BLaER1 treated with 17β-estradiol and CSF1 and Interleukin-3, amounts not matched to agents 10 nM and 100 nM (cell line): ENCODE data around the gene TRAK2.

ENCODE experiments used
- H3K27ac ChIP-seq, 11 experiments: shearing (Covaris generic); formaldehyde crosslinking; 2 replicates each; pipeline ENCODE4 v1.8.1; 2022
- H3K27me3 ChIP-seq, 11 experiments: shearing (Covaris generic); formaldehyde crosslinking; 2 replicates each; pipeline ENCODE4 v1.8.1; 2022
- H3K36me3 ChIP-seq, 11 experiments: shearing (Covaris generic); formaldehyde crosslinking; 2 replicates each; pipeline ENCODE4 v1.8.1; 2022
- H3K4me1 ChIP-seq, 10 experiments: shearing (Covaris generic); formaldehyde crosslinking; 2 replicates each; pipeline ENCODE4 v1.8.1; 2022
- H3K4me2 ChIP-seq, 11 experiments: shearing (Covaris generic); formaldehyde crosslinking; 2 replicates each; pipeline ENCODE4 v1.8.1; 2022
- H3K4me3 ChIP-seq, 10 experiments: shearing (Covaris generic); formaldehyde crosslinking; 2 replicates each; pipeline ENCODE4 v1.8.1; 2022
- H3K9ac ChIP-seq, 11 experiments: shearing (Covaris generic); formaldehyde crosslinking; 2 replicates each; pipeline ENCODE4 v1.8.1; 2022
- H3K9me3 ChIP-seq, 11 experiments: shearing (Covaris generic); formaldehyde crosslinking; replicated peaks in 1 of 11; 2 replicates each; pipeline ENCODE4 v1.8.1; 2022
- H4K20me1 ChIP-seq, 11 experiments: shearing (Covaris generic); formaldehyde crosslinking; 2 replicates each; pipeline ENCODE4 v1.8.1; 2022
- Cebpa-rat ChIP-seq, 11 experiments: shearing (Covaris generic); IDR thresholded peaks; 2 replicates each; pipeline ENCODE4 v1.8.1; 2022

TRAK2 gene

DNA sequence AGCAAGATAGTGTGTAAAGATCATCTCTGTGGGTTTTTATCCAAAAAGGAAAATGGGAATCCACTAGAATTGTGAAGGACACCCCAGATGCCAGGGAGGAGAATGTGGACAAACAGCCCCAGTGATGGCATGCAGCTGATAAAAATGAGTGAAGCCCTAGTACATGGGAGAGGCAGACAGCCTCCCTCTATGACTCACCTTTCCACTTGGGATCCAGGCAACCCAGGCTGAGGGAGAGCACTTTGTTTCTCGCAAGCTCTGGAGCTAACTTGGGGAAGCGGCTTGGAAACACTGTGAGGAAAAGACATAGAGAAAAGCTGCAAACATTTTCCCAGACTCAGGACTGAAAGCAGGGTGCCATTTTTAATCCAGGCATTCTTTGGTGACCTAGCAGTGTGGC, 88.9 kb downstream of the TRAK2 start:
- Histone ChIP-seq H3K9me3 (peaks cover 11 to 27% (median 22%) of the 10 kb centered on the region in 11 experiments), H3K27ac (no peak overlapping the region), H3K4me2 (no peak overlapping the region), H3K4me3 (no peak overlapping the region), H3K36me3 (peaks cover 12 to 59% (median 19%) of the 10 kb centered on the region in 11 experiments; a peak in 20 of 22 replicates), H4K20me1 (no peaks in the 10 kb centered on the region), H3K4me1 (peaks cover 0 to 8% (median 0%) of the 10 kb centered on the region in 10 experiments; a peak in 4 of 20 replicates), H3K27me3 (no peaks in the 10 kb centered on the region), H3K9ac (no peak overlapping the region)
- no peak for TF ChIP-seq Cebpa-rat (IDR thresholded peaks at IDR 0.05)

DNA sequence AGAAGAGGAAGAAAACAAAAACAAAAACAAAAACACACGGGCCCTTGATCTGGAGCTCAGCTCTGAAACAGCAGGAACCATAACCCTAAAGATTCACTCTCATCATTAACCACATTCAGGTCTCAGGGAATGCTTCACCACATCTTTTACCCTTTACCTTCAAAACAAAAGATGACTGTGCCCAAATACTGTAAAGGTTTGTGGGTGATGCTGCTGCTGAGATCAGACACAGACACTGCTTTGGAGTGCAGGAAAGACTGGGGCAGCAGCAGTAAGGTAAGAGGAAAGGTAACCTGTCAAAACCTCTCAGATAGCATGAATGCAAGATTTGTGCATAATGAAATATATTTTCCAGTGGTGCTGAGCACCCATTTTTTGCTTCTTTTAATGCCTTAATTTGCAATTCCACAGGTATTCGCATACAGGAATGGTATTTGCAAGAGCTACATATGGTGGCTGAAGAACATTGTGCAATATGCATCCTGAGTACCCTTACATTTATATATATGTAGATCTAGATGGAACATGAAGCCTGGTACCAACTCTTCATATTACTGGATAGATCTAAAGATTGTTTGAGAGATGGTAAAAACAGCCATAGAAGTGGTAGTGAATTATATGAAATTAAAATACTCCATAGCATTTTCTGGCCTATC, 90.1 kb downstream of the TRAK2 start:
- Histone ChIP-seq H3K4me2 (no peak overlapping the region), H3K27me3 (no peaks in the 10 kb centered on the region), H3K4me3 (no peak overlapping the region), H4K20me1 (no peaks in the 10 kb centered on the region), H3K9me3 (peaks cover 7 to 18% (median 15%) of the 10 kb centered on the region in 11 experiments; a peak in 19 of 22 replicates), H3K27ac (no peak overlapping the region), H3K4me1 (peaks cover 0 to 7% (median 0%) of the 10 kb centered on the region in 10 experiments; a peak in 4 of 20 replicates), H3K36me3 (peaks cover 12 to 56% (median 17%) of the 10 kb centered on the region in 11 experiments; a peak in 20 of 22 replicates), H3K9ac (no peak overlapping the region)
- no peak for TF ChIP-seq Cebpa-rat (IDR thresholded peaks at IDR 0.05)

DNA sequence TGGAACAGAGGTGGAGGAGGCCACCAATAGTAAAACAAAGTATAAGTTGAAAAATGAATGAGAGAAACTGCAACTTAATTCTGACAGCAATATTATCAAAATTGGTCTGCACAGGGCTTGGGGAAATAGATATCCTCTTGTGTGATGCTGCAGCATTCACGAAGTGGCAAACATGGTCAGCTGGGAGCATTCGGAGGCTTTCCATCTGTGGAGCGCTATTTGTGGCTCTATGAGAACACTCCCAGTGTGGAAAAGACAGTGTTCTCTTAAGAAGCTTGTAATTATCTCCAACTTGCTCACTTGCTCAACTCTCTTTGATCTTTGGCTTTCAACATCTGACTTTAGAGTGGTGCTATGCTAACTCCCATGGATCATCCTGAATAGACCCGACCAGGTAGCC, 91.0 kb downstream of the TRAK2 start:
- Histone ChIP-seq H3K36me3 (peaks cover 12 to 53% (median 17%) of the 10 kb centered on the region in 11 experiments; a peak in 20 of 22 replicates), H4K20me1 (no peaks in the 10 kb centered on the region), H3K27ac (no peak overlapping the region), H3K4me2 (no peak overlapping the region), H3K9me3 (peaks cover 7 to 18% (median 15%) of the 10 kb centered on the region in 11 experiments; a peak in 19 of 22 replicates), H3K4me1 (no peaks in the 10 kb centered on the region), H3K9ac (no peak overlapping the region), H3K4me3 (no peak overlapping the region), H3K27me3 (no peaks in the 10 kb centered on the region)
- TF ChIP-seq Cebpa-rat (IDR thresholded peaks at IDR 0.05), result no peak

DNA sequence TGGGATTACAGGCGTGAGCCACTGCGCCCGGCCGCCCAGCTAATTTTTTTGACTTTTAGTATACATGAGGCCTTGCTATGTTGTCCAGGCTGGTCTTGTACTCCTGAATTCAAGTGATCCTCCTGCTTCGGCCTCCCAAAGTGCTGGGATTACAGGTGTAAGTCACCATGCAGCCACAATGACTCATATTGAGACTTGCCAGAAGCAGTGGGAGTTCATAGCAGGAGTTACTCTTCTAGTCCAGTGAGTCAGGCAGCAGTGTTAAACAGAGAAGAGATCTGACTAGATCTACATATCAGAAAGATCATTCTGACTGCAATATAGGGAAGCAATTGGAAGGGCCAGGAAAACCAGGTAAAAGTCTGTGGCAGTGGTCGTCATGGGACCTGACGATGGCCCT, 92.6 kb downstream of the TRAK2 start:
- no peaks in the 10 kb centered on the region for H4K20me1 ChIP-seq
- H3K9me3 ChIP-seq, result peaks cover 7 to 23% (median 13%) of the 10 kb centered on the region in 11 experiments; a peak in 19 of 22 replicates
- H3K4me2 ChIP-seq, result no peak overlapping the region
- no peak overlapping the region for H3K9ac ChIP-seq
- H3K27me3 ChIP-seq, result no peaks in the 10 kb centered on the region
- H3K4me3 ChIP-seq, result no peak overlapping the region
- no peak overlapping the region for H3K27ac ChIP-seq
- no peaks in the 10 kb centered on the region for H3K4me1 ChIP-seq
- TF ChIP-seq Cebpa-rat (IDR thresholded peaks at IDR 0.05), result no peak
- H3K36me3 ChIP-seq, result peaks cover 12 to 45% (median 16%) of the 10 kb centered on the region in 11 experiments; a peak in 20 of 22 replicates

DNA sequence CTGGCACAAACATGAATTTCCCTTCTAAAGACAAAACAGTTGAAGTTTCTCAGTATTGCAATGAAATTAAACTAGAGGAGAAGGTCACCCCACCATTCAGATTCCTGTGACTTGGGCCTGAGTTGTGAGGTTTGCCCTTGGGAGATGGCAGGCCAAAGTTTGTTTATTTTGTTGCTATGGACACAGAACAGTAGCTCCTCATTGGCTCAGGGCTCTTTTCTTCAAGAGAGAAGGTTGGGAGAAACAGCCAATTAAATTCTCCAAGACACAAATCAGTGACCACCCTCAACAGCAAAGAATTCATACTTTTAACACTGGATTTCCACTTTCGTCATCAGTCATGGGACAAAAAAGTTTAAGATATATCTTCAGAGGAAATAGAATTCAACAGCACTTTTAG, 94.0 kb downstream of the TRAK2 start, which contains the start of gene FLACC1:
Gene FLACC1, minus strand, starts transcription at position 125 of the 400 bp plus-strand sequence. CDS start 5,941 bp downstream, outside the sequence.
- no peak within 1 kb of the TSS for H3K9ac ChIP-seq
- H3K4me1 ChIP-seq, result no peaks in the 10 kb centered on the region
- no peak within 1 kb of the TSS for H3K27ac ChIP-seq
- H3K9me3 ChIP-seq, result peaks cover 0 to 8% (median 0%) of the 10 kb centered on the region in 11 experiments; a peak in 3 of 22 replicates
- H4K20me1 ChIP-seq, result no peaks in the 10 kb centered on the region
- no peak within 1 kb of the TSS for H3K4me2 ChIP-seq
- H3K27me3 ChIP-seq, result no peaks in the 10 kb centered on the region
- no peak for TF ChIP-seq Cebpa-rat (IDR thresholded peaks at IDR 0.05)
- H3K36me3 ChIP-seq, result peaks cover 0 to 31% (median 2%) of the 10 kb centered on the region in 11 experiments; a peak in 12 of 22 replicates
- no peak within 1 kb of the TSS for H3K4me3 ChIP-seq

DNA sequence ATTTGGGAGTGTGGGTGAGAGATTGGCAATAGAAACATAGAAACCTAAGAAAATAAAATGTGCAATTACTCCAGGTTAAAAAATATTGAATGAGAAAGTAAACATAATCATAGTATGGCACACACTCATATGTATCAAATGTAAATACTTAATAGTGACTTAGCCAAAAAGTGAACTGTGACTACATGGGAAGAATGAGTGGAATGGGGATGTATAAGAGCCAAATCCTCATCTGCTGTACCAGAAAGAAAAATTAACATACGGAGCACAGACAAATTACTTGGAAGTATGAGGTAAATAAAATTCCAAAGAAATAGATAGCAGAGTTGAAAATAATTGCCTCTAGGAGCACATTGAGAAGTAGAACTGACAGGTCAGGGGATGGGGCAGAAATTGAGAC, 98.1 kb downstream of the TRAK2 start:
- H3K4me2 ChIP-seq, result no peak overlapping the region
- H3K9ac ChIP-seq, result no peak overlapping the region
- H3K4me3 ChIP-seq, result no peak overlapping the region
- no peak overlapping the region for H3K27ac ChIP-seq
- no peaks in the 10 kb centered on the region for H3K27me3 ChIP-seq
- no peak for TF ChIP-seq Cebpa-rat (IDR thresholded peaks at IDR 0.05)
- peaks cover 0 to 7% (median 0%) of the 10 kb centered on the region in 11 experiments; a peak in 1 of 22 replicates for H3K9me3 ChIP-seq
- H4K20me1 ChIP-seq, result no peaks in the 10 kb centered on the region
- H3K4me1 ChIP-seq, result no peaks in the 10 kb centered on the region
- H3K36me3 ChIP-seq, result peaks cover 0 to 15% (median 0%) of the 10 kb centered on the region in 11 experiments; a peak in 3 of 22 replicates

DNA sequence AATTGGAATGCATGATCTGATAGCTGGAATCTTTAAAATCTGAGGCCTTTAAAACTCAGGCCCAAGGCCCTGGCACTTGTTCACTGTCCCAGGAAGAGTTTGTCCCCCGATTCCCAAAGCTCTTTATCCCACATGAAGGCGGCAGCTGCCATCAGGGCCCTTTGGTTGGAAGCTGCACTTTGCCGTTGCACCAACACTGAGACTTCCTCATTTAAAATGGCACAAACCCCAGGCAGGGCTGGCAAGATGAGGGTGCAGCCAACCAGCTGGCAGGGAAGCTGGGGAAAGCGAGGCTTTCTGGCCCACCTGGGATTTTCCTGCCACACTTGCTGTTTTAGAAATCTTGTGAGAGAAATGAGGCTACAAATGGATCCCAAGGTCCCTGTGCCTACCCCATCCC, 100.4 kb downstream of the TRAK2 start:
- no peak overlapping the region for H3K4me3 ChIP-seq
- no peaks in the 10 kb centered on the region for H3K27me3 ChIP-seq
- peaks cover 0 to 5% (median 0%) of the 10 kb centered on the region in 10 experiments; a peak in 2 of 20 replicates for H3K4me1 ChIP-seq
- no peak overlapping the region for H3K27ac ChIP-seq
- H3K36me3 ChIP-seq, result peaks cover 0 to 15% (median 0%) of the 10 kb centered on the region in 11 experiments; a peak in 4 of 22 replicates
- peaks cover 0 to 7% (median 0%) of the 10 kb centered on the region in 11 experiments; a peak in 1 of 22 replicates for H3K9me3 ChIP-seq
- no peak overlapping the region for H3K4me2 ChIP-seq
- H3K9ac ChIP-seq, result no peak overlapping the region
- no peaks in the 10 kb centered on the region for H4K20me1 ChIP-seq
- no peak for TF ChIP-seq Cebpa-rat (IDR thresholded peaks at IDR 0.05)

DNA sequence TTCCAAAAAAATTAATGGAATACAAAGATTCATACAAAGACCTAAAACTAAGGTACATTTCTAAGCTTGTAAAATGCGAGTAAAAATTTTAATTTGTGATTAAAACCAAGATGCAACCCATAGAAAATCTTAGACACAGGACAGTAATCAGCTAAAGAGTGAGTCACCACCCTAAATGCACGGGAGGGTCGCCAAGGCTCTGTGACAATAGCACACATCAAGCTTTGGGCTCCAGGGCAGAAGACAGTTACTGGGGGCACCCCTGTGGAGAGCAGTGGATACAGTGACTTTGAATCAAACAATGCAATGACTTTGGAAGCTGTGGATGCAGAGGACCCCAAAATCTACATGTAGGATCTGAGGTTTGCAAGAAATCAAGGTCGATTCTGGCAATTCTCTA, 101.7 kb downstream of the TRAK2 start:
- H3K4me3 ChIP-seq, result no peak overlapping the region

DNA sequence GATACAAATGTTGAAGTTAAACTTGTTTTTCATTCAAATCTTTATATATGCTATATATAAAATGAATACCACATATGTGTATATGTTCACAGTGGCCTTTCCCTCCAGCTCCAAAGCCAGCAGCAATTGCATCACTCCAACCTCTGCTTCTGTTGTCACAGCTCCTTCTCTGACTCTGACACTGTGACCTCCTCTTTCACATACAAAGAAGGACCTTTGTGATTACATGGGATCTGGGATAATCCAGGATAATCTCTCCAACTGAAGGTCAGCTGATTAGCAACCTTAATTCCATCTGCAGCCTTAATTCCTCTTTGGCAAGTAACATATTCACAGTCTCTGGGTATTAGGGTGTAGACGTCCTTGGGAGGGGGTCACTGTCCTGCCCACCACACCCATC, 102.5 kb downstream of the TRAK2 start:
- H3K4me1 ChIP-seq, result peaks cover 0 to 5% (median 0%) of the 10 kb centered on the region in 10 experiments; a peak in 4 of 20 replicates
- H3K27ac ChIP-seq, result no peak overlapping the region
- H4K20me1 ChIP-seq, result no peaks in the 10 kb centered on the region
- no peaks in the 10 kb centered on the region for H3K27me3 ChIP-seq
- H3K9ac ChIP-seq, result no peak overlapping the region
- no peaks in the 10 kb centered on the region for H3K9me3 ChIP-seq
- H3K36me3 ChIP-seq, result peaks cover 0 to 20% (median 0%) of the 10 kb centered on the region in 11 experiments; a peak in 3 of 22 replicates
- H3K4me3 ChIP-seq, result no peak overlapping the region
- no peak overlapping the region for H3K4me2 ChIP-seq
- no peak for TF ChIP-seq Cebpa-rat (IDR thresholded peaks at IDR 0.05)

More for the DNA sequence above, 101.7 kb downstream of the TRAK2 start:
- H3K36me3 ChIP-seq, result peaks cover 0 to 15% (median 0%) of the 10 kb centered on the region in 11 experiments; a peak in 4 of 22 replicates
- peaks cover 0 to 7% (median 0%) of the 10 kb centered on the region in 11 experiments; a peak in 1 of 22 replicates for H3K9me3 ChIP-seq
- no peak for TF ChIP-seq Cebpa-rat (IDR thresholded peaks at IDR 0.05)
- H3K4me2 ChIP-seq, result no peak overlapping the region
- H4K20me1 ChIP-seq, result no peaks in the 10 kb centered on the region
- no peaks in the 10 kb centered on the region for H3K27me3 ChIP-seq
- H3K9ac ChIP-seq, result no peak overlapping the region
- H3K4me1 ChIP-seq, result peaks cover 0 to 5% (median 0%) of the 10 kb centered on the region in 10 experiments; a peak in 4 of 20 replicates
- no peak overlapping the region for H3K27ac ChIP-seq
